ENCODE data around the gene SELP. TPM values are rescaled to one million over a fixed set of nuclear protein-coding genes. Genes with fewer than 3 reads are reported as not detected.

Gene SELP
- total and polyA plus RNA-seq, 2 of the 13 experiments (the other 11 are each of a cell fraction or from before 2014, with no cell fraction given), result 0.11 TPM; not detected in 1

DNA sequence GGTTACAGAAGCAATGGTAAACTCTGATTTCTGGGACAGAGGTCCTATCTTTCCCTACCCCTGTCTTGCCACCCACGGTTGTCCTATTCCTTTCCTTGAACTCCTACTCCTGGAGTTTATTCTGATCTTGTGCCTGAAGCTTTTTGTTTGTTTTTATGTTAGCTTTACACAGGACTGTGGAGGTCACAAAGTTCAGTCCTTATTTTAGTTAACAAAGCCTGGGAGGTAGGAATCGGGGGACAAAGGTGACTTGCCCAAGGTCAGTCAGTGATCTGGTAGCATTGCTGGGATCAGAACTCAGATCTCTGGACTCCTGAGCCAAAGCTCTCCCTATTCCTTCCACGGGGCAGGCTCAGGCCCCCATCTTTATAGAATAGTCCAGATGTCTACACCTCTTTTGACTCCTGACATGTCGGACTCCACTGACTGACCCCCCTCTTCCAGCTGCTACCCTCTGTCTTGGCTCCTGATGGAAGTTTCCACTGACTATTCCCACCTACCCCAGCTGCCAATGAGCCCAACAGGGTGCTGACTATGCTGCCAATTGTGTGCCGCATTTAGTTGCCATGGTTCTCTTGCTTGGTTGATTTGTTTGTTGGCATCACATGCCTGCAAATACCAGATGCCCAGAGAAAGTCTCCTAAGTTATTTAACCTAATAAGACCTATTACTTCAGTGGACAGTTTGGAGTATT lies 53.5 kb downstream of the SELP start (continued):
- TF ChIP-seq, protein P1, sequence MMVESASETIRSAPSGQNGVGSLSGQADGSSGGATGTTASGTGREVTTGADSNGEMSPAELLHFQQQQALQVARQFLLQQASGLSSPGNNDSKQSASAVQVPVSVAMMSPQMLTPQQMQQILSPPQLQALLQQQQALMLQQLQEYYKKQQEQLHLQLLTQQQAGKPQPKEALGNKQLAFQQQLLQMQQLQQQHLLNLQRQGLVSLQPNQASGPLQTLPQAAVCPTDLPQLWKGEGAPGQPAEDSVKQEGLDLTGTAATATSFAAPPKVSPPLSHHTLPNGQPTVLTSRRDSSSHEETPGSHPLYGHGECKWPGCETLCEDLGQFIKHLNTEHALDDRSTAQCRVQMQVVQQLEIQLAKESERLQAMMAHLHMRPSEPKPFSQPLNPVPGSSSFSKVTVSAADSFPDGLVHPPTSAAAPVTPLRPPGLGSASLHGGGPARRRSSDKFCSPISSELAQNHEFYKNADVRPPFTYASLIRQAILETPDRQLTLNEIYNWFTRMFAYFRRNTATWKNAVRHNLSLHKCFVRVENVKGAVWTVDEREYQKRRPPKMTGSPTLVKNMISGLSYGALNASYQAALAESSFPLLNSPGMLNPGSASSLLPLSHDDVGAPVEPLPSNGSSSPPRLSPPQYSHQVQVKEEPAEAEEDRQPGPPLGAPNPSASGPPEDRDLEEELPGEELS (CRISPR knock-in tag; IDR thresholded peaks at IDR 0.05), result peak; percentile 78; the same call in 1 of the 2 replicates
- TF ChIP-seq, protein P2, sequence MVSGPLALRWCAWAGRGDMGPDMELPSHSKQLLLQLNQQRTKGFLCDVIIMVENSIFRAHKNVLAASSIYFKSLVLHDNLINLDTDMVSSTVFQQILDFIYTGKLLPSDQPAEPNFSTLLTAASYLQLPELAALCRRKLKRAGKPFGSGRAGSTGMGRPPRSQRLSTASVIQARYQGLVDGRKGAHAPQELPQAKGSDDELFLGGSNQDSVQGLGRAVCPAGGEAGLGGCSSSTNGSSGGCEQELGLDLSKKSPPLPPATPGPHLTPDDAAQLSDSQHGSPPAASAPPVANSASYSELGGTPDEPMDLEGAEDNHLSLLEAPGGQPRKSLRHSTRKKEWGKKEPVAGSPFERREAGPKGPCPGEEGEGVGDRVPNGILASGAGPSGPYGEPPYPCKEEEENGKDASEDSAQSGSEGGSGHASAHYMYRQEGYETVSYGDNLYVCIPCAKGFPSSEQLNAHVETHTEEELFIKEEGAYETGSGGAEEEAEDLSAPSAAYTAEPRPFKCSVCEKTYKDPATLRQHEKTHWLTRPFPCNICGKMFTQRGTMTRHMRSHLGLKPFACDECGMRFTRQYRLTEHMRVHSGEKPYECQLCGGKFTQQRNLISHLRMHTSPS (CRISPR knock-in tag; IDR thresholded peaks at IDR 0.05; ENCODE audit: low read depth), result no peak
- TF ChIP-seq ZNF160 (CRISPR knock-in tag; IDR thresholded peaks at IDR 0.05) (no peak), HCFC1 (IDR thresholded peaks at IDR 0.05; ENCODE audit: low read depth, low read length) (no peak), ZNF468 (CRISPR knock-in tag; IDR thresholded peaks at IDR 0.05) (no peak), SALL1 (CRISPR knock-in tag; IDR thresholded peaks at IDR 0.05) (peak; percentile 91), POLR2G (IDR thresholded peaks at IDR 0.05; ENCODE audit: low read depth, low read length) (peak; percentile 34; the same call in 1 of the 2 replicates), CBX2 (IDR thresholded peaks at IDR 0.05; ENCODE audit: low read depth, low read length) (no peak), CBX2 (CRISPR knock-in tag; IDR thresholded peaks at IDR 0.05; ENCODE audit: low read depth) (no peak), TBX3 (IDR thresholded peaks at IDR 0.05; ENCODE audit: borderline replicate concordance) (no peak)
- TF ChIP-seq, protein P3, sequence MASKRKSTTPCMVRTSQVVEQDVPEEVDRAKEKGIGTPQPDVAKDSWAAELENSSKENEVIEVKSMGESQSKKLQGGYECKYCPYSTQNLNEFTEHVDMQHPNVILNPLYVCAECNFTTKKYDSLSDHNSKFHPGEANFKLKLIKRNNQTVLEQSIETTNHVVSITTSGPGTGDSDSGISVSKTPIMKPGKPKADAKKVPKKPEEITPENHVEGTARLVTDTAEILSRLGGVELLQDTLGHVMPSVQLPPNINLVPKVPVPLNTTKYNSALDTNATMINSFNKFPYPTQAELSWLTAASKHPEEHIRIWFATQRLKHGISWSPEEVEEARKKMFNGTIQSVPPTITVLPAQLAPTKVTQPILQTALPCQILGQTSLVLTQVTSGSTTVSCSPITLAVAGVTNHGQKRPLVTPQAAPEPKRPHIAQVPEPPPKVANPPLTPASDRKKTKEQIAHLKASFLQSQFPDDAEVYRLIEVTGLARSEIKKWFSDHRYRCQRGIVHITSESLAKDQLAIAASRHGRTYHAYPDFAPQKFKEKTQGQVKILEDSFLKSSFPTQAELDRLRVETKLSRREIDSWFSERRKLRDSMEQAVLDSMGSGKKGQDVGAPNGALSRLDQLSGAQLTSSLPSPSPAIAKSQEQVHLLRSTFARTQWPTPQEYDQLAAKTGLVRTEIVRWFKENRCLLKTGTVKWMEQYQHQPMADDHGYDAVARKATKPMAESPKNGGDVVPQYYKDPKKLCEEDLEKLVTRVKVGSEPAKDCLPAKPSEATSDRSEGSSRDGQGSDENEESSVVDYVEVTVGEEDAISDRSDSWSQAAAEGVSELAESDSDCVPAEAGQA (IDR thresholded peaks at IDR 0.05; ENCODE audit: low read depth), result no peak
- TF ChIP-seq, protein P3 (CRISPR knock-in tag; IDR thresholded peaks at IDR 0.05; ENCODE audit: borderline replicate concordance), result no peak
- TF ChIP-seq, protein P4, sequence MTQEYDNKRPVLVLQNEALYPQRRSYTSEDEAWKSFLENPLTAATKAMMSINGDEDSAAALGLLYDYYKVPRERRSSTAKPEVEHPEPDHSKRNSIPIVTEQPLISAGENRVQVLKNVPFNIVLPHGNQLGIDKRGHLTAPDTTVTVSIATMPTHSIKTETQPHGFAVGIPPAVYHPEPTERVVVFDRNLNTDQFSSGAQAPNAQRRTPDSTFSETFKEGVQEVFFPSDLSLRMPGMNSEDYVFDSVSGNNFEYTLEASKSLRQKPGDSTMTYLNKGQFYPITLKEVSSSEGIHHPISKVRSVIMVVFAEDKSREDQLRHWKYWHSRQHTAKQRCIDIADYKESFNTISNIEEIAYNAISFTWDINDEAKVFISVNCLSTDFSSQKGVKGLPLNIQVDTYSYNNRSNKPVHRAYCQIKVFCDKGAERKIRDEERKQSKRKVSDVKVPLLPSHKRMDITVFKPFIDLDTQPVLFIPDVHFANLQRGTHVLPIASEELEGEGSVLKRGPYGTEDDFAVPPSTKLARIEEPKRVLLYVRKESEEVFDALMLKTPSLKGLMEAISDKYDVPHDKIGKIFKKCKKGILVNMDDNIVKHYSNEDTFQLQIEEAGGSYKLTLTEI (CRISPR knock-in tag; conservative IDR thresholded peaks at IDR 0.05), result no peak
- TF ChIP-seq, protein P5, sequence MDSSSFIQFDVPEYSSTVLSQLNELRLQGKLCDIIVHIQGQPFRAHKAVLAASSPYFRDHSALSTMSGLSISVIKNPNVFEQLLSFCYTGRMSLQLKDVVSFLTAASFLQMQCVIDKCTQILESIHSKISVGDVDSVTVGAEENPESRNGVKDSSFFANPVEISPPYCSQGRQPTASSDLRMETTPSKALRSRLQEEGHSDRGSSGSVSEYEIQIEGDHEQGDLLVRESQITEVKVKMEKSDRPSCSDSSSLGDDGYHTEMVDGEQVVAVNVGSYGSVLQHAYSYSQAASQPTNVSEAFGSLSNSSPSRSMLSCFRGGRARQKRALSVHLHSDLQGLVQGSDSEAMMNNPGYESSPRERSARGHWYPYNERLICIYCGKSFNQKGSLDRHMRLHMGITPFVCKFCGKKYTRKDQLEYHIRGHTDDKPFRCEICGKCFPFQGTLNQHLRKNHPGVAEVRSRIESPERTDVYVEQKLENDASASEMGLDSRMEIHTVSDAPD (CRISPR knock-in tag; IDR thresholded peaks at IDR 0.05), result no peak

Measured in HepG2 (cell line).